ENCODE measurements around the gene NUDT2. TPM values are rescaled to one million over a fixed set of nuclear protein-coding genes. Genes with fewer than 3 reads are reported as not detected.

Gene NUDT2
- total RNA-seq, 1 experiment from 2014 or later, result 14.4 TPM

GRCh38 chr9:34332076-34332964, 3.0 kb downstream of the NUDT2 start:
- no peak overlapping the region for H3K4me3 ChIP-seq (ENCODE audit: low read depth, low read length)
- Mint-ChIP-seq H3K27me3 (ENCODE audit: insufficient read depth, unreplicated experiment) (no peaks in the 10 kb centered on the region), H3K36me3 (ENCODE audit: insufficient read depth, unreplicated experiment) (peaks cover 18% of the 10 kb centered on the region), H3K27ac (ENCODE audit: unreplicated experiment) (no peak overlapping the region), H3K4me3 (ENCODE audit: unreplicated experiment) (no peak overlapping the region), H3K4me1 (ENCODE audit: low read depth, unreplicated experiment) (peaks cover 6% of the 10 kb centered on the region), H3K9me3 (ENCODE audit: unreplicated experiment) (no peaks in the 10 kb centered on the region)
- H3K36me3 ChIP-seq (ENCODE audit: control insufficient read depth, insufficient read depth, low read length), result no peaks in the 10 kb centered on the region
- no peaks in the 10 kb centered on the region for H3K27me3 ChIP-seq (replicated peaks; ENCODE audit: control insufficient read depth, insufficient read depth, low read length)
- peak in 1 of 2 experiments; percentile 54 for DNase-seq
- TF ChIP-seq CTCF (IDR thresholded peaks at IDR 0.05; ENCODE audit: insufficient read depth in 1 of 2, low read depth in 1 of 2, low read length in 1 of 2, severe bottlenecking in 1 of 2, unreplicated experiment in 1 of 2), result peak; percentile 49 to 61
- CTCF ChIA-PET, result interaction anchor here (0.8 to 7.0 kb wide), 3 partner anchors 12 to 72 kb away, joined by 3 to 105 read pairs (median 8); partner anchors contain the start of gene MYORG
- POLR2A ChIA-PET, result interaction anchor here (0.9 kb wide), 1 partner anchor 44 kb away, joined by 3 read pairs; the partner anchor contains the start of gene MYORG
- H3K4me1 ChIP-seq, result no peaks in the 10 kb centered on the region
- BruUV-seq (replicated peaks), result no TSS peak
- no peaks in the 10 kb centered on the region for H3K9me3 ChIP-seq
- intact Hi-C loops (cut with micrococcal nuclease; ENCODE audit: unreplicated experiment), result loop anchor here (1.0 to 2.0 kb wide), 5 partner anchors 20 to 270 kb away; no protein-coding TSS in a partner anchor

- peaks cover 6% of the 10 kb centered on the region for H3K4me1 Mint-ChIP-seq (ENCODE audit: low read depth, unreplicated experiment)
- no peak overlapping the region for H3K27ac Mint-ChIP-seq (ENCODE audit: unreplicated experiment)
- TF ChIP-seq CTCF (IDR thresholded peaks at IDR 0.05; ENCODE audit: insufficient read depth in 1 of 2, low read depth in 1 of 2, low read length in 1 of 2, severe bottlenecking in 1 of 2, unreplicated experiment in 1 of 2), result no peak
- CTCF ChIA-PET, result interaction anchor here (7.0 kb wide), 1 partner anchor 44 kb away, joined by 105 read pairs; the partner anchor contains the start of gene MYORG
- peaks cover 14% of the 10 kb centered on the region for H3K36me3 Mint-ChIP-seq (ENCODE audit: insufficient read depth, unreplicated experiment)
- POLR2A ChIA-PET, result interaction anchor here (1.9 kb wide), 1 partner anchor 43 kb away, joined by 5 read pairs; the partner anchor contains the start of gene MYORG
- BruUV-seq (replicated peaks), result no TSS peak
- no peaks in the 10 kb centered on the region for H3K4me1 ChIP-seq
- no peaks in the 10 kb centered on the region for H3K9me3 Mint-ChIP-seq (ENCODE audit: unreplicated experiment)
- H3K4me3 Mint-ChIP-seq (ENCODE audit: unreplicated experiment), result no peak overlapping the region
- no peaks in the 10 kb centered on the region for H3K36me3 ChIP-seq (ENCODE audit: control insufficient read depth, insufficient read depth, low read length)
- no peak for DNase-seq
- H3K27me3 Mint-ChIP-seq (ENCODE audit: insufficient read depth, unreplicated experiment), result no peaks in the 10 kb centered on the region
- intact Hi-C loops (cut with micrococcal nuclease; ENCODE audit: unreplicated experiment), result loop anchor here (2.0 kb wide), 2 partner anchors 167 to 269 kb away; no protein-coding TSS in a partner anchor
- no peaks in the 10 kb centered on the region for H3K27me3 ChIP-seq (replicated peaks; ENCODE audit: control insufficient read depth, insufficient read depth, low read length)
- no peaks in the 10 kb centered on the region for H3K9me3 ChIP-seq
- H3K4me3 ChIP-seq (ENCODE audit: low read depth, low read length), result no peak overlapping the region
Measured at GRCh38 chr9:34333836-34334235, 4.5 kb downstream of the NUDT2 start.

GRCh38 chr9:34334337-34334824, 5.0 kb downstream of the NUDT2 start:
- intact Hi-C loops (cut with micrococcal nuclease; ENCODE audit: unreplicated experiment), result no loop called here
- Histone ChIP-seq H3K4me1 (no peaks in the 10 kb centered on the region), H3K4me3 (ENCODE audit: low read depth, low read length) (no peak overlapping the region), H3K36me3 (ENCODE audit: control insufficient read depth, insufficient read depth, low read length) (no peaks in the 10 kb centered on the region), H3K27me3 (replicated peaks; ENCODE audit: control insufficient read depth, insufficient read depth, low read length) (no peaks in the 10 kb centered on the region), H3K9me3 (no peaks in the 10 kb centered on the region)
- peaks cover 6% of the 10 kb centered on the region for H3K4me1 Mint-ChIP-seq (ENCODE audit: low read depth, unreplicated experiment)
- H3K4me3 Mint-ChIP-seq (ENCODE audit: unreplicated experiment), result no peak overlapping the region
- no peak for TF ChIP-seq CTCF (IDR thresholded peaks at IDR 0.05; ENCODE audit: insufficient read depth in 1 of 2, low read depth in 1 of 2, low read length in 1 of 2, severe bottlenecking in 1 of 2, unreplicated experiment in 1 of 2)
- peaks cover 9% of the 10 kb centered on the region for H3K36me3 Mint-ChIP-seq (ENCODE audit: insufficient read depth, unreplicated experiment)
- ChIA-PET CTCF (interaction anchor here (1.5 to 7.0 kb wide), 3 partner anchors 18 to 69 kb away, joined by 5 to 105 read pairs (median 11); partner anchors contain the start of gene MYORG), POLR2A (interaction anchor here (1.9 kb wide), 1 partner anchor 42 kb away, joined by 5 read pairs; the partner anchor contains the start of gene MYORG)
- H3K9me3 Mint-ChIP-seq (ENCODE audit: unreplicated experiment), result no peaks in the 10 kb centered on the region
- DNase-seq, result no peak
- no peak overlapping the region for H3K27ac Mint-ChIP-seq (ENCODE audit: unreplicated experiment)
- no TSS peak for BruUV-seq (replicated peaks)
- no peaks in the 10 kb centered on the region for H3K27me3 Mint-ChIP-seq (ENCODE audit: insufficient read depth, unreplicated experiment)
